Osteoblast (primary cell): ENCODE measurements around the gene TBCD. TPM values are rescaled to one million over a fixed set of nuclear protein-coding genes. Genes with fewer than 3 reads are reported as not detected.

Experiments used
- DNase-seq: peaks from one replicate; pipeline ENCODE4 v3.0.0; 2011; ENCODE audit warnings: low spot score, mixed read lengths; ENCODE audit not compliant: insufficient read length; ENCODE audit errors: missing footprints
- H2AFZ ChIP-seq: 2 replicates; pipeline ENCODE4 v1.6.0; 2011; ENCODE audit warnings: mild to moderate bottlenecking, low read length
- H3K27ac ChIP-seq: 2 replicates; pipeline ENCODE4 v1.5.1; 2011; ENCODE audit warnings: mild to moderate bottlenecking, low read depth, low read length, moderate library complexity
- H3K27me3 ChIP-seq: 2 replicates; pipeline ENCODE4 v1.6.0; 2012; ENCODE audit warnings: mild to moderate bottlenecking, control low read depth, inconsistent platforms, low read length, moderate library complexity; ENCODE audit not compliant: insufficient read depth
- H3K36me3 ChIP-seq: 2 replicates; pipeline ENCODE4 v1.5.1; 2011; ENCODE audit warnings: mild to moderate bottlenecking, low read length, control low read depth, moderate library complexity; ENCODE audit not compliant: insufficient read depth
- H3K4me1 ChIP-seq: 2 replicates; pipeline ENCODE4 v1.5.1; 2011; ENCODE audit warnings: mild to moderate bottlenecking, low read length, control low read depth, moderate library complexity; ENCODE audit not compliant: insufficient read depth
- H3K4me2 ChIP-seq: 2 replicates; pipeline ENCODE4 v1.6.0; 2011; ENCODE audit warnings: mild to moderate bottlenecking, low read length; ENCODE audit not compliant: insufficient read depth
- H3K4me3 ChIP-seq: fragments of 200-600 bp; sonication (generic); 3 replicates; pipeline ENCODE4 v1.5.1; 2012; ENCODE audit warnings: mild to moderate bottlenecking, low read length, inconsistent platforms; ENCODE audit not compliant: insufficient read depth
- H3K79me2 ChIP-seq: 2 replicates; pipeline ENCODE4 v1.6.0; 2012; ENCODE audit warnings: mild to moderate bottlenecking, low read length, control low read depth, inconsistent platforms; ENCODE audit not compliant: insufficient read depth
- H3K9me3 ChIP-seq: 2 replicates; pipeline ENCODE4 v1.5.1; 2011; ENCODE audit warnings: low read depth, low read length, control low read depth
- H4K20me1 ChIP-seq: 2 replicates; pipeline ENCODE4 v1.6.0; 2012; ENCODE audit warnings: mild to moderate bottlenecking, low read length, control low read depth; ENCODE audit not compliant: insufficient read depth
- total RNA-seq: library from RNA; depleted of rRNA; stranded (reverse); fragments of >200 nt; gene quantifications from 2 replicates; pipeline ENCODE4 v1.2.3, GENCODE V29; 2012
- TF ChIP-seq, protein P1 (sequence below): IDR thresholded peaks from 2 replicates; pipeline ENCODE4 v1.5.1; 2011; ENCODE audit warnings: mild to moderate bottlenecking, low read depth, low read length, moderate library complexity; ENCODE audit errors: extremely low read depth

Gene TBCD
- total RNA-seq, 1 donor: 29.0 TPM

- Histone ChIP-seq H3K4me3 (no peak overlapping the region), H3K4me2 (no peak overlapping the region), H3K4me1 (peaks cover 10% of the 10 kb centered on the region), H3K27ac (no peak overlapping the region), H3K79me2 (peaks cover 29% of the 10 kb centered on the region), H3K27me3 (no peaks in the 10 kb centered on the region), H2AFZ (no peak overlapping the region), H4K20me1 (no peaks in the 10 kb centered on the region), H3K9me3 (no peaks in the 10 kb centered on the region), H3K36me3 (no peaks in the 10 kb centered on the region)
- DNase-seq: peak; percentile 62
- TF ChIP-seq, protein P1, sequence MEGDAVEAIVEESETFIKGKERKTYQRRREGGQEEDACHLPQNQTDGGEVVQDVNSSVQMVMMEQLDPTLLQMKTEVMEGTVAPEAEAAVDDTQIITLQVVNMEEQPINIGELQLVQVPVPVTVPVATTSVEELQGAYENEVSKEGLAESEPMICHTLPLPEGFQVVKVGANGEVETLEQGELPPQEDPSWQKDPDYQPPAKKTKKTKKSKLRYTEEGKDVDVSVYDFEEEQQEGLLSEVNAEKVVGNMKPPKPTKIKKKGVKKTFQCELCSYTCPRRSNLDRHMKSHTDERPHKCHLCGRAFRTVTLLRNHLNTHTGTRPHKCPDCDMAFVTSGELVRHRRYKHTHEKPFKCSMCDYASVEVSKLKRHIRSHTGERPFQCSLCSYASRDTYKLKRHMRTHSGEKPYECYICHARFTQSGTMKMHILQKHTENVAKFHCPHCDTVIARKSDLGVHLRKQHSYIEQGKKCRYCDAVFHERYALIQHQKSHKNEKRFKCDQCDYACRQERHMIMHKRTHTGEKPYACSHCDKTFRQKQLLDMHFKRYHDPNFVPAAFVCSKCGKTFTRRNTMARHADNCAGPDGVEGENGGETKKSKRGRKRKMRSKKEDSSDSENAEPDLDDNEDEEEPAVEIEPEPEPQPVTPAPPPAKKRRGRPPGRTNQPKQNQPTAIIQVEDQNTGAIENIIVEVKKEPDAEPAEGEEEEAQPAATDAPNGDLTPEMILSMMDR: no peak
Observed at GRCh38 chr17:82794781-82795482, 43.1 kb downstream of the TBCD start.

- Histone ChIP-seq H3K9me3 (no peaks in the 10 kb centered on the region), H4K20me1 (no peaks in the 10 kb centered on the region), H3K4me1 (peaks cover 10% of the 10 kb centered on the region), H3K4me3 (no peak overlapping the region), H3K4me2 (no peak overlapping the region), H2AFZ (no peak overlapping the region), H3K79me2 (peaks cover 22% of the 10 kb centered on the region), H3K36me3 (no peaks in the 10 kb centered on the region), H3K27ac (no peak overlapping the region), H3K27me3 (no peaks in the 10 kb centered on the region)
- TF ChIP-seq, protein P1: no peak
- peak; percentile 68 for DNase-seq
Observed at GRCh38 chr17:82795615-82796014, 43.8 kb downstream of the TBCD start.

GRCh38 chr17:82797061-82797460 lies 45.2 kb downstream of the TBCD start:
- no peak overlapping the region for H3K4me2 ChIP-seq
- peaks cover 19% of the 10 kb centered on the region for H3K79me2 ChIP-seq
- TF ChIP-seq, protein P1: no peak
- DNase-seq: peak; percentile 69
- no peaks in the 10 kb centered on the region for H3K9me3 ChIP-seq
- no peak overlapping the region for H2AFZ ChIP-seq
- no peak overlapping the region for H3K27ac ChIP-seq
- no peaks in the 10 kb centered on the region for H4K20me1 ChIP-seq
- H3K4me3 ChIP-seq: no peak overlapping the region
- no peaks in the 10 kb centered on the region for H3K4me1 ChIP-seq
- H3K27me3 ChIP-seq: no peaks in the 10 kb centered on the region
- no peaks in the 10 kb centered on the region for H3K36me3 ChIP-seq

GRCh38 chr17:82798752-82799151 lies 46.9 kb downstream of the TBCD start:
- TF ChIP-seq, protein P1: no peak
- H3K27ac ChIP-seq: no peak overlapping the region
- H3K27me3 ChIP-seq: no peaks in the 10 kb centered on the region
- H3K4me3 ChIP-seq: no peak overlapping the region
- no peaks in the 10 kb centered on the region for H3K9me3 ChIP-seq
- no peak for DNase-seq
- H3K79me2 ChIP-seq: peaks cover 23% of the 10 kb centered on the region
- no peaks in the 10 kb centered on the region for H3K36me3 ChIP-seq
- no peaks in the 10 kb centered on the region for H3K4me1 ChIP-seq
- H4K20me1 ChIP-seq: no peaks in the 10 kb centered on the region
- no peak overlapping the region for H2AFZ ChIP-seq
- H3K4me2 ChIP-seq: no peak overlapping the region
